ENCODE measurements around the gene EPS8L2.

EPS8L2 gene

DNA sequence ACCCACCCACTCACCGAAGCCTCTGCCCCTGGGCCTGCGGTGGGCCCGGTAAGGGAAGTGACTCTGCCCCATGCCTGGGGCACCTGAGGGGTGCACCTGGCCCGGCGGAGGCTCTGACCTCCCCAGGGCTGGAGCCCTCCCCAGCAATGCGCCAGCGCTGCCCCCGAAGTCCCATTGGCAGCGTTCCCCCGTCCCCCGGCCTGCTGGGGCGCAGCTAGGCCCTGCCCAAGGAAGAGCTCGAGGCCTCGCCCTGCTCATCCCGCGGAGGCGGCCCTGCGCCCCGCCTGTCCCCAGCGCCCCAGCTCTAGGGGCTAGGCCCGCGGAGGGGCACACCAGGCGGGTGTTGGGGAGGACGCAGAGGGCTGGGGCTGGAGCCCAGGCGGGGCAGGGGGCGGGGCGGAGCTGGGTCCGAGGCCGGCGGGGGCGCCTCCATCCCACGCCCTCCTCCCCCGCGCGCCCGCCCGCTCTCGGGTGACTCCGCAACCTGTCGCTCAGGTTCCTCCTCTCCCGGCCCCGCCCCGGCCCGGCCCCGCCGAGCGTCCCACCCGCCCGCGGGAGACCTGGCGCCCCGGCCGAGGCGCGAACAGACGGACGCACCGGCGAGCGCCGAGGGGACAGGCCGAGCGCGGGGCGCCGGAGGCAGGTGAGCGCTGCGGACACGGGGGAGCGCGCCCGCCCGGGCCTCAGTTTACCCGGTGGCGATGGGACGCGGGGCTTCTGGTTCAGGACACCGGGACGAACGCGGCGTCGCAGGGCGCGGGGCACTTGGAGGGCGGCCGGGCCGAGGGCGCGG is at the start of gene EPS8L2:
Gene EPS8L2 (plus strand): TSS at position 586 of the 793 bp plus-strand sequence. CDS start 3,177 bp downstream, outside the sequence.
- H3K36me3 ChIP-seq (ENCODE audit: control insufficient read depth in 2 of 2, insufficient read depth in 2 of 2, low read length in 2 of 2) = peaks cover 0 to 6% of the 10 kb centered on the region in 2 donors
- peaks cover 58 to 73% of the 10 kb centered on the region in 2 donors for H3K4me1 ChIP-seq (ENCODE audit: control insufficient read depth in 2 of 2, insufficient read depth in 2 of 2, low read length in 2 of 2)
- peak within 1 kb of the TSS; percentile 79 to 84 for H3K4me3 ChIP-seq (ENCODE audit: low read length in 2 of 2)
- H3K27ac ChIP-seq (ENCODE audit: low read depth in 2 of 2, low read length in 2 of 2) = peak within 1 kb of the TSS; percentile 95 to 99
- H3K9ac ChIP-seq (ENCODE audit: low read depth in 1 of 2, low read length in 2 of 2) = peak within 1 kb of the TSS; percentile 84 to 97
- peaks cover 0 to 5% of the 10 kb centered on the region in 2 donors for H3K27me3 ChIP-seq (ENCODE audit: control insufficient read depth in 2 of 2, insufficient read depth in 2 of 2, low read length in 2 of 2)
- no peaks in the 10 kb centered on the region for H3K9me3 ChIP-seq (ENCODE audit: control insufficient read depth in 2 of 2, low read length in 2 of 2)

DNA sequence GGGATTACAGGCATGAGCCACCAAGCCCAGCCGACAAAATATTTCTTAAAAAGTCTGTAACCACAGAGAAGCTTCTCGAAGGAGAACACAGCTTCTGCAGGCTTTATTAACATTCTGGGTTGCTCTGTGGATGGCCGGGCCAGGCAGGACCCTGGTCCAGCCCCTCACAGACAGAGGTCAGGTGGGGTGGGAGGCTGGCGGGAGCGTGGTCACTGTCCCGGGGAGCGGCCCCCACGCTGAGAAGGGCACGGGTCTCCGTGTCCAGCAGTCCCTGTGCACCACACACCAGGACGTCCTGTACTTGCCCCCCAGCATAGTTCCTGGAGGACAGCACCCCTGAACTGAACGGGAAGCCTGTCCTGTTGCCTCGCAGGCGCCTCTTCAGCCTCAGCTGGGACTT is 49.6 kb upstream of the EPS8L2 start:
- Histone ChIP-seq H3K36me3 (ENCODE audit: control insufficient read depth in 2 of 2, insufficient read depth in 2 of 2, low read length in 2 of 2) (peaks cover 10 to 12% of the 10 kb centered on the region in 2 donors), H3K4me1 (ENCODE audit: control insufficient read depth in 2 of 2, insufficient read depth in 2 of 2, low read length in 2 of 2) (peaks cover 6 to 7% of the 10 kb centered on the region in 2 donors), H3K27ac (ENCODE audit: low read depth in 2 of 2, low read length in 2 of 2) (no peak overlapping the region), H3K4me3 (ENCODE audit: low read length in 2 of 2) (no peak overlapping the region), H3K9ac (ENCODE audit: low read depth in 1 of 2, low read length in 2 of 2) (no peak overlapping the region), H3K27me3 (ENCODE audit: control insufficient read depth in 2 of 2, insufficient read depth in 2 of 2, low read length in 2 of 2) (no peaks in the 10 kb centered on the region), H3K9me3 (ENCODE audit: control insufficient read depth in 2 of 2, low read length in 2 of 2) (no peaks in the 10 kb centered on the region)

DNA sequence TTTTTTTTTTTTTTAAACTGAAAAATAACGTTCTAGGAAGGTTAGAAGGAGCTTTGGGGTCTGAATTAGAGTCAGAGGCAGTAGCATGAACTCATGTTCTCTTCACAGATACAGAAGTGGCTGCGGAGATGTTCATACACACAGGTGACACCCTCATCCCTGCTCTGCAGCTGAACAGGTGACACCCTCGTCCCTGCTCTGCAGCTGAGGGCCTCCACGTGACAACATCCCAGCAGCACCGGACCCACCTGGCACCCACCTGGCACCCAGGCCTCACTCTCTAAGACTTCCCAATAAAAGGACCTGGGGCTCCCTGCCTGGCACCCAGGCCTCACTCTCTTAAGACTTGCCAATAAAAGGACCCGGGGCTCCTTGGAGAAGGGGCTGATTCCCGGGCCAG is 49.2 kb upstream of the EPS8L2 start:
- H3K27ac ChIP-seq (ENCODE audit: low read depth in 2 of 2, low read length in 2 of 2) = no peak overlapping the region
- H3K9me3 ChIP-seq (ENCODE audit: control insufficient read depth in 2 of 2, low read length in 2 of 2) = no peaks in the 10 kb centered on the region
- H3K4me1 ChIP-seq (ENCODE audit: control insufficient read depth in 2 of 2, insufficient read depth in 2 of 2, low read length in 2 of 2) = peaks cover 6 to 7% of the 10 kb centered on the region in 2 donors
- no peak overlapping the region for H3K9ac ChIP-seq (ENCODE audit: low read depth in 1 of 2, low read length in 2 of 2)
- H3K4me3 ChIP-seq (ENCODE audit: low read length in 2 of 2) = no peak overlapping the region
- H3K27me3 ChIP-seq (ENCODE audit: control insufficient read depth in 2 of 2, insufficient read depth in 2 of 2, low read length in 2 of 2) = no peaks in the 10 kb centered on the region
- H3K36me3 ChIP-seq (ENCODE audit: control insufficient read depth in 2 of 2, insufficient read depth in 2 of 2, low read length in 2 of 2) = peaks cover 10 to 12% of the 10 kb centered on the region in 2 donors

DNA sequence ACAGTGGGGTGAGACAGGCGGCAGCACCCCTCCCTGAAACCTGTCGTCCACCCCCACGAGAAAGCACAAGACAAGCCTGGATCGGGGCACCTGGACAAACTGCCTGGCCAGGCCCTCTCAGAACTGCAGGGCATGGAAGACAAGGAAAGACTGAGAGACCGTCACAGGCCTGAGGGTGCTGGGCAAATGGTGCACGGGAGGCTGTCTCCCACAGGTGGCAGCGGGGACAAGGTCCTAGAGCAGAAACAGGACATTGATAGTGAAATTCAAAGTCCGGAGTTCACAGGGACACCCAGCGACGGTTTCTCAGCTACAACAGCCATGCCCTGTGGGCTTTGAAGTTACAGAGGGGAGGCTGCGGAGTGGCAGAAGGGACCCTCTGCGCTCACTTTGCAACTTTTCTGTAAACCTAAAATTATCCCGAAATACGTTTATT is 48.3 kb upstream of the EPS8L2 start:
- H3K27me3 ChIP-seq (ENCODE audit: control insufficient read depth in 2 of 2, insufficient read depth in 2 of 2, low read length in 2 of 2) = no peaks in the 10 kb centered on the region
- H3K27ac ChIP-seq (ENCODE audit: low read depth in 2 of 2, low read length in 2 of 2) = no peak overlapping the region
- no peak overlapping the region for H3K4me3 ChIP-seq (ENCODE audit: low read length in 2 of 2)
- no peaks in the 10 kb centered on the region for H3K9me3 ChIP-seq (ENCODE audit: control insufficient read depth in 2 of 2, low read length in 2 of 2)
- H3K36me3 ChIP-seq (ENCODE audit: control insufficient read depth in 2 of 2, insufficient read depth in 2 of 2, low read length in 2 of 2) = peaks cover 10 to 12% of the 10 kb centered on the region in 2 donors
- no peak overlapping the region for H3K9ac ChIP-seq (ENCODE audit: low read depth in 1 of 2, low read length in 2 of 2)
- peaks cover 6 to 7% of the 10 kb centered on the region in 2 donors for H3K4me1 ChIP-seq (ENCODE audit: control insufficient read depth in 2 of 2, insufficient read depth in 2 of 2, low read length in 2 of 2)

DNA sequence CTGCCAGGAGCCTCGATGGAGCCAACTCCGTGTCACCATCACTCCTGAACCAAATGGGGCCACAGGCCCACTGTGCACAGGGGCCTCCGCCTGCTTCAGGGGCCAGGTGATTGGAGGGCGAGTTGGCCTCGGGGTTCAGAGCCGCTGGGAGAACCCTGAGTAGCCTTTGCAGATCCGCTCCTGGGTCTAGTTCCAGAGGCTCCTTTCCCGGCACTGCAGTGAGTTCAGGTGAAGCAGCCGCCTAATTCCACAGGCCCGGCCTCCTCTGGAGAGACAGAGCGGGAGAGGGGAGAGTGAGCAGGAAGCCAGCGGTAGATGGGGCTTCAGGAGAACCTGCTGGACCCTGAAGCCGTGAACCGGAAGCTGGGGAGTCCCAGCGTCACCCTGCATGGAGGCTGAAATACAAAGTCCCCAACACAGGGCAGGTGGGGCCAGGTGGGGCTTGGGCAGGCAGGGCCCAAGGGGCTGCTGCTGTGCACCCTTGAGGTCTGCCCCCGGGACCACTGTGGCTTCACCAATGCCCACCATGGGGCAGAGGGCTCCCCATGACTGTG is 46.4 kb upstream of the EPS8L2 start:
- Histone ChIP-seq H3K27me3 (ENCODE audit: control insufficient read depth in 2 of 2, insufficient read depth in 2 of 2, low read length in 2 of 2) (no peaks in the 10 kb centered on the region), H3K9ac (ENCODE audit: low read depth in 1 of 2, low read length in 2 of 2) (no peak overlapping the region), H3K36me3 (ENCODE audit: control insufficient read depth in 2 of 2, insufficient read depth in 2 of 2, low read length in 2 of 2) (peaks cover 12 to 14% of the 10 kb centered on the region in 2 donors), H3K9me3 (ENCODE audit: control insufficient read depth in 2 of 2, low read length in 2 of 2) (no peaks in the 10 kb centered on the region), H3K27ac (ENCODE audit: low read depth in 2 of 2, low read length in 2 of 2) (no peak overlapping the region), H3K4me1 (ENCODE audit: control insufficient read depth in 2 of 2, insufficient read depth in 2 of 2, low read length in 2 of 2) (peaks cover 6 to 10% of the 10 kb centered on the region in 2 donors), H3K4me3 (ENCODE audit: low read length in 2 of 2) (no peak overlapping the region)

DNA sequence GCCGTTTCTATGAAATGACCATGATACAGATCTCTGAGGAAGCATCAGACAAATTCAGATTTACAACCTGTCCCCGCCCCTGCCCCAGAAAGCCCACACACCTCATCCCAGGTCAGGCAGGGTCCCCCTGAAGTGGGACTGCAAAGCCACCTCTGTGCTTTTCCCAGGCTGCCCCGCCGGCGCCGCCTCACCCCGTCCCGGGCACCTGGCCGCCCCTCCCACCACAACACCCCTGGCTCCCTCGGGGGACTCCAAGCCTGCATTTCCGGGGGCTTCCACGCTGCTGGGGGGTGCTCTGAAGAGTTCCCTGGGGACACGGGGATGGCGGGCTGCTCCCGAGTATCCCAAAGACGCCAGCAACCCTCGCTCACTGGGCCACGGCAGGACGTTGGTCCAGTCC is 45.8 kb upstream of the EPS8L2 start:
- no peak overlapping the region for H3K9ac ChIP-seq (ENCODE audit: low read depth in 1 of 2, low read length in 2 of 2)
- H3K4me1 ChIP-seq (ENCODE audit: control insufficient read depth in 2 of 2, insufficient read depth in 2 of 2, low read length in 2 of 2) = peaks cover 3 to 5% of the 10 kb centered on the region in 2 donors
- no peaks in the 10 kb centered on the region for H3K27me3 ChIP-seq (ENCODE audit: control insufficient read depth in 2 of 2, insufficient read depth in 2 of 2, low read length in 2 of 2)
- H3K4me3 ChIP-seq (ENCODE audit: low read length in 2 of 2) = no peak overlapping the region
- peaks cover 12 to 14% of the 10 kb centered on the region in 2 donors for H3K36me3 ChIP-seq (ENCODE audit: control insufficient read depth in 2 of 2, insufficient read depth in 2 of 2, low read length in 2 of 2)
- no peak overlapping the region for H3K27ac ChIP-seq (ENCODE audit: low read depth in 2 of 2, low read length in 2 of 2)
- H3K9me3 ChIP-seq (ENCODE audit: control insufficient read depth in 2 of 2, low read length in 2 of 2) = no peaks in the 10 kb centered on the region

DNA sequence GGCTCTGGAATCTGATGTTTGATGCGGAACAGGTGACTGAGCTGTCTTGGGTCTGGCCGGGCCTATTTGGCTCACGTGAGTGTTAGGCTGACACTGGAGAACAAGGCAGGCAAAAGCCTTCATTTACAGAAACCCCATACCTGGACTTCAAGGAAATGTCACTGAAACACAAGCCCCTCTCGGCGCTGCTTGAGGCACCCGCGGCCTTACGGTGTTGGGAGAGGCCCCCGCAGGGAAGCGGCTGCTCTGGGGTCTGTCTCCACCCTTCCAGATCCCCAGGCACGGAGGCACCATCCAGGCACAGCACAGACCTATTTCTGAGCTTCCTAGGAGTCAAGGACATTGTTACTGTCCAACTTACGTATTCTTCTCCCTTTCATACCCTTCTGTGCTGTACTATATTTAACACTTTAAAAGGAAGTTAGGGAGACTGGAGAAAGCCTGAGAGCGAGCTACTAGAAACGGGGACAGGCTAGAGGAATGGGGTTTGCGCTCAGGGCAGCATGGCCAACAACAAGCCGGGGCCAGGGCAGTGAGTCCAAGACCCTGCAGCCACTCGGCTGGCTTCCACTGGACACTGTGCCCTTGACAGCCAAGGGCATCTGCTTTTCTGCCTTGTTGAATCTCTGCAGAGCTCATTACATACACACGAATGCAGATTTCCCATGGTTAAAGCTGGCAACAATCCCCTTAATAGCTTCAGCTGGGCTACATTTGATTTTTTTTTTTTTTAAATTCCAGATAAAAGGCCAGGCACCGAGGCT is 45.2 kb upstream of the EPS8L2 start:
- peaks cover 14 to 19% of the 10 kb centered on the region in 2 donors for H3K36me3 ChIP-seq (ENCODE audit: control insufficient read depth in 2 of 2, insufficient read depth in 2 of 2, low read length in 2 of 2)
- no peak overlapping the region for H3K9ac ChIP-seq (ENCODE audit: low read depth in 1 of 2, low read length in 2 of 2)
- no peak overlapping the region for H3K4me3 ChIP-seq (ENCODE audit: low read length in 2 of 2)
- H3K4me1 ChIP-seq (ENCODE audit: control insufficient read depth in 2 of 2, insufficient read depth in 2 of 2, low read length in 2 of 2) = peaks cover 0 to 3% of the 10 kb centered on the region in 2 donors
- H3K27me3 ChIP-seq (ENCODE audit: control insufficient read depth in 2 of 2, insufficient read depth in 2 of 2, low read length in 2 of 2) = no peaks in the 10 kb centered on the region
- H3K9me3 ChIP-seq (ENCODE audit: control insufficient read depth in 2 of 2, low read length in 2 of 2) = no peaks in the 10 kb centered on the region
- no peak overlapping the region for H3K27ac ChIP-seq (ENCODE audit: low read depth in 2 of 2, low read length in 2 of 2)

DNA sequence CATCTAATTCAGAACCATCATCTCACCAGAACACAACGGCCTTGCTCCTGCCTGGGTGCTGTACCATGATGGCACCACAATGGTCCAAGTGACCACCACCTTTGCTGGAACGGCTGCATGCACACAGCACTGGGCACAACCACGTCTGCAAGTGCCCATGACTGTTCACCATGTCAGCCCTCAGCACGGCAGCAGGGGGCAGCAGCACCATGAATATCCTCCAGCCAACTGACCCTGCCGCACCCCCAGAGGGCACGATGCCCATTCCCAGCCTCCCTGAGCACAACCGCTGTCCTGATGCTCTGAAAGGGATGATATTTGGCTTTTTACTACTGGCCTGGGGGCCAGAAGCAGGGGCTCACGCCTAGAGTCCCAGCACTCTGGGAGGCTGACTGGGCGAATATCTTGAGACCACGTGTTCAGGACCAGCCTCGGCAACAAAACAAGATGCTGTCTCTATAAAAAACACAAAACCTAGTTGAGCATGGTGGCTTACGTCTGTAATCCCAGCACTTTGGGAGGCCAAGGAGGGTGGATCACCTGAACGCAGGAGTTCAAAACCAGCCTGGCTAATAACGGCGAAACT is 43.2 kb upstream of the EPS8L2 start:
- no peaks in the 10 kb centered on the region for H3K27me3 ChIP-seq (ENCODE audit: control insufficient read depth in 2 of 2, insufficient read depth in 2 of 2, low read length in 2 of 2)
- H3K9ac ChIP-seq (ENCODE audit: low read depth in 1 of 2, low read length in 2 of 2) = no peak overlapping the region
- H3K4me3 ChIP-seq (ENCODE audit: low read length in 2 of 2) = no peak overlapping the region
- H3K4me1 ChIP-seq (ENCODE audit: control insufficient read depth in 2 of 2, insufficient read depth in 2 of 2, low read length in 2 of 2) = peaks cover 0 to 3% of the 10 kb centered on the region in 2 donors
- no peaks in the 10 kb centered on the region for H3K9me3 ChIP-seq (ENCODE audit: control insufficient read depth in 2 of 2, low read length in 2 of 2)
- no peak overlapping the region for H3K27ac ChIP-seq (ENCODE audit: low read depth in 2 of 2, low read length in 2 of 2)
- peaks cover 14 to 21% of the 10 kb centered on the region in 2 donors for H3K36me3 ChIP-seq (ENCODE audit: control insufficient read depth in 2 of 2, insufficient read depth in 2 of 2, low read length in 2 of 2)

DNA sequence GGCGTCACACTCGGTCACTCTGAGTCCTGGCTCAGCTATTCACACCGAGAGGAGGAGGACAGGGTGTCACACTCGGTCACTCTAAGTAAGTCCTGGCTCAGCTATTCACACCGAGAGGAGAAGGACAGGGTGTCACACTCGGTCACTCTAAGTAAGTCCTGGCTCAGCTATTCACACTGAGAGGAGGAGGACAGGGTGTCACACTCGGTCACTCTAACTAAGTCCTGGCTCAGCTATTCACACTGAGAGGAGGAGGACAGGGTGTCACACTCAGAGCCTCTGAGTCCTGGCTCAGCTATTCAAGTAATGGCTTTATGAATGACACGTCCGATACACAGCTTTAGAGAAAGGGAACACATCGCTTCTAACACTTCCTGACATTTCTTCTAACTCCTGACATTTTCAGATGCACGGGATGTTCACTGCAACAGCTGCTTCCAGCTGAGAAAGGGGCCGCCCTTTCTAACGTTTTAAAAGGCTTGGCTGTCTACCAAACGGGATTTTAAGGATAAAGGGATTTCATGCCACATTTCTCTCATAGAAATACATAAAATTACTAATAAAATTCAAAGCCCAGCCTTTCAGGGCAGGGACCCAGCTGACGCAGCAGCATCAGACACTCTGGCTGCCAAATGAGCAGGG is 40.8 kb upstream of the EPS8L2 start:
- H3K4me1 ChIP-seq (ENCODE audit: control insufficient read depth in 2 of 2, insufficient read depth in 2 of 2, low read length in 2 of 2) = peaks cover 0 to 3% of the 10 kb centered on the region in 2 donors
- H3K27me3 ChIP-seq (ENCODE audit: control insufficient read depth in 2 of 2, insufficient read depth in 2 of 2, low read length in 2 of 2) = no peaks in the 10 kb centered on the region
- H3K36me3 ChIP-seq (ENCODE audit: control insufficient read depth in 2 of 2, insufficient read depth in 2 of 2, low read length in 2 of 2) = peaks cover 3 to 12% of the 10 kb centered on the region in 2 donors
- no peak overlapping the region for H3K4me3 ChIP-seq (ENCODE audit: low read length in 2 of 2)
- H3K9me3 ChIP-seq (ENCODE audit: control insufficient read depth in 2 of 2, low read length in 2 of 2) = no peaks in the 10 kb centered on the region
- H3K27ac ChIP-seq (ENCODE audit: low read depth in 2 of 2, low read length in 2 of 2) = peak overlapping the region; percentile 72 to 75
- peak overlapping the region in 1 of 2 donors; percentile 26 for H3K9ac ChIP-seq (ENCODE audit: low read depth in 1 of 2, low read length in 2 of 2)

Measured in mucosa of rectum (tissue), 2 donors.